ENCODE results near the gene DPEP1. TPM values are rescaled to one million over a fixed set of nuclear protein-coding genes. Genes with fewer than 3 reads are reported as not detected.

Gene DPEP1
- total RNA-seq, 3 donors from 2014 or later (not counting 1 experiment from before 2014, with no cell fraction given) = not detected

DNA sequence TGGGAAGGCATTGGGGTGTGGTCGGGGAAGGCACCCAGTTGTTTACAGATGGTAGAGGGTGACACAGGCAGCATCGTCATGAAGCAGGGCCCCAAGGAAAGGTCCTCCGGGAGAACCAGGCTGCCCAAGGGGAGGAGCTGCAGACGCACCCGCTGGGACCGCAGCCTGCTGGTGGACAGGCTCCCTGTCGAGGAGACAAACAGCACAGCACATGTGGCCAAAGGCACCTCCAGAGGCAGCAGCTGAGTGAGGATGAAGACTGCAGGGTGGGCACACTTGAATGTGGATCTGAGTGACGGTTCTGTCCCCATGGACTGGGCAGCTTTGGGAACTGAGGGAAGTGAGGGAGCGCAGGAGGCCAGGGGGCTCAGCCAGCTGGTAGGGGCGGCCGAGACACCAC lies 31.7 kb downstream of the DPEP1 start:
- H3K27ac ChIP-seq (ENCODE audit: low read length) = no peak overlapping the region
- H3K4me1 ChIP-seq (ENCODE audit: control insufficient read depth, insufficient read depth, low read length) = peaks cover 7% of the 10 kb centered on the region
- H3K36me3 ChIP-seq (ENCODE audit: control insufficient read depth, insufficient read depth, low read length) = peaks cover 40% of the 10 kb centered on the region
- no peaks in the 10 kb centered on the region for H3K9me3 ChIP-seq (ENCODE audit: control insufficient read depth, insufficient read depth, low read length)
- ATAC-seq = no peak
- Mint-ChIP-seq H3K27ac (peak overlapping the region in 1 of 2 donors; percentile 48), H3K4me1 (peaks cover 8% of the 10 kb centered on the region in 2 donors), H3K9me3 (no peaks in the 10 kb centered on the region), H3K27me3 (ENCODE audit: low read depth in 2 of 2) (no peaks in the 10 kb centered on the region), H3K36me3 (no peaks in the 10 kb centered on the region), H3K4me3 (no peak overlapping the region)
- H3K27me3 ChIP-seq (ENCODE audit: control insufficient read depth, insufficient read depth, low read length) = no peaks in the 10 kb centered on the region
- no peak for DNase-seq
- WGBS (ENCODE audit: insufficient coverage) = 94% methylated on average over 11 of the region's 11 CpGs
- no peak overlapping the region for H3K4me3 ChIP-seq (ENCODE audit: low read length)
- intact Hi-C loops (cut with micrococcal nuclease) = no loop called here
- TF ChIP-seq, protein P1, sequence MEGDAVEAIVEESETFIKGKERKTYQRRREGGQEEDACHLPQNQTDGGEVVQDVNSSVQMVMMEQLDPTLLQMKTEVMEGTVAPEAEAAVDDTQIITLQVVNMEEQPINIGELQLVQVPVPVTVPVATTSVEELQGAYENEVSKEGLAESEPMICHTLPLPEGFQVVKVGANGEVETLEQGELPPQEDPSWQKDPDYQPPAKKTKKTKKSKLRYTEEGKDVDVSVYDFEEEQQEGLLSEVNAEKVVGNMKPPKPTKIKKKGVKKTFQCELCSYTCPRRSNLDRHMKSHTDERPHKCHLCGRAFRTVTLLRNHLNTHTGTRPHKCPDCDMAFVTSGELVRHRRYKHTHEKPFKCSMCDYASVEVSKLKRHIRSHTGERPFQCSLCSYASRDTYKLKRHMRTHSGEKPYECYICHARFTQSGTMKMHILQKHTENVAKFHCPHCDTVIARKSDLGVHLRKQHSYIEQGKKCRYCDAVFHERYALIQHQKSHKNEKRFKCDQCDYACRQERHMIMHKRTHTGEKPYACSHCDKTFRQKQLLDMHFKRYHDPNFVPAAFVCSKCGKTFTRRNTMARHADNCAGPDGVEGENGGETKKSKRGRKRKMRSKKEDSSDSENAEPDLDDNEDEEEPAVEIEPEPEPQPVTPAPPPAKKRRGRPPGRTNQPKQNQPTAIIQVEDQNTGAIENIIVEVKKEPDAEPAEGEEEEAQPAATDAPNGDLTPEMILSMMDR (IDR thresholded peaks at IDR 0.05) = no peak

DNA sequence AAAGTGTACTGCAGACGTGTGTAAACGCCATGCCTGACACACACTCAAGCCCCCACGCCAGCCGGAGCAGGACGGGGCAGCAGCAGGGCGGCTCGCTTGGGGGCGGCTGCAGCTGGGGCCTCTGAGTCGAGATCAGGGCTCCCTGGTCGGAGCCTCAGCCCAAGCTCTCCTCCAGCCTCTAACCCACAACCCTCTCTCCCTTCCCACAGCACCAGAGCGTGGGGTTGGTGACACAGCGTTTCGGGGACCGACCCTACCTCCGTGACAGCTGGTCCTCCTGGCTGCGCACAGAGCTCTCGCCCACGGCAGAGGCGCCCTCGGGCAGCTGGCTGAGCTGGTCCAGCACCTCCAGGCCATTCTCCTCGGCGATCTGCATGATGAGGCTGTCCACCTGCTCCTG lies 32.8 kb downstream of the DPEP1 start:
- H3K27ac Mint-ChIP-seq = peak overlapping the region in 1 of 2 donors; percentile 48
- DNase-seq = no peak
- H3K4me1 ChIP-seq (ENCODE audit: control insufficient read depth, insufficient read depth, low read length) = peaks cover under 1% of the 10 kb centered on the region
- whole genome bisulfite sequencing (ENCODE audit: insufficient coverage) = 96% methylated on average over 22 of the region's 22 CpGs
- no peak overlapping the region for H3K27ac ChIP-seq (ENCODE audit: low read length)
- peaks cover 43% of the 10 kb centered on the region for H3K36me3 ChIP-seq (ENCODE audit: control insufficient read depth, insufficient read depth, low read length)
- intact Hi-C loops (cut with micrococcal nuclease) = no loop called here
- TF ChIP-seq, protein P1 (IDR thresholded peaks at IDR 0.05) = no peak
- no peaks in the 10 kb centered on the region for H3K27me3 ChIP-seq (ENCODE audit: control insufficient read depth, insufficient read depth, low read length)
- no peaks in the 10 kb centered on the region for H3K9me3 Mint-ChIP-seq
- ATAC-seq = no peak
- no peak overlapping the region for H3K4me3 ChIP-seq (ENCODE audit: low read length)
- H3K9me3 ChIP-seq (ENCODE audit: control insufficient read depth, insufficient read depth, low read length) = no peaks in the 10 kb centered on the region
- peaks cover 0 to under 1% of the 10 kb centered on the region in 2 donors for H3K4me1 Mint-ChIP-seq
- H3K27me3 Mint-ChIP-seq (ENCODE audit: low read depth in 2 of 2) = no peaks in the 10 kb centered on the region
- no peaks in the 10 kb centered on the region for H3K36me3 Mint-ChIP-seq
- no peak overlapping the region for H3K4me3 Mint-ChIP-seq

- intact Hi-C loops (cut with micrococcal nuclease) = no loop called here
- Histone ChIP-seq H3K36me3 (ENCODE audit: control insufficient read depth, insufficient read depth, low read length) (peaks cover 47% of the 10 kb centered on the region), H3K4me3 (ENCODE audit: low read length) (no peak overlapping the region), H3K27ac (ENCODE audit: low read length) (no peak overlapping the region), H3K4me1 (ENCODE audit: control insufficient read depth, insufficient read depth, low read length) (peaks cover 4% of the 10 kb centered on the region), H3K9me3 (ENCODE audit: control insufficient read depth, insufficient read depth, low read length) (no peaks in the 10 kb centered on the region), H3K27me3 (ENCODE audit: control insufficient read depth, insufficient read depth, low read length) (no peaks in the 10 kb centered on the region)
- no peak for ATAC-seq
- Mint-ChIP-seq H3K36me3 (no peaks in the 10 kb centered on the region), H3K27me3 (ENCODE audit: low read depth in 2 of 2) (no peaks in the 10 kb centered on the region), H3K27ac (no peak overlapping the region), H3K9me3 (no peaks in the 10 kb centered on the region), H3K4me3 (no peak overlapping the region), H3K4me1 (no peaks in the 10 kb centered on the region)
- WGBS (ENCODE audit: insufficient coverage) = 94% methylated on average over 12 of the region's 12 CpGs
- no peak for DNase-seq
- TF ChIP-seq, protein P1 (IDR thresholded peaks at IDR 0.05) = no peak
Measured at GRCh38 chr16:89646906-89647305, 33.5 kb downstream of the DPEP1 start.

- TF ChIP-seq, protein P1 (IDR thresholded peaks at IDR 0.05) = no peak
- Mint-ChIP-seq H3K9me3 (no peaks in the 10 kb centered on the region), H3K4me1 (peaks cover 15 to 19% of the 10 kb centered on the region in 2 donors), H3K27me3 (ENCODE audit: low read depth in 2 of 2) (no peaks in the 10 kb centered on the region), H3K36me3 (no peaks in the 10 kb centered on the region), H3K4me3 (no peak overlapping the region), H3K27ac (no peak overlapping the region)
- ATAC-seq (no peak), DNase-seq (no peak)
- WGBS (ENCODE audit: insufficient coverage) = 92% methylated on average over 15 of the region's 15 CpGs
- no peak overlapping the region for H3K27ac ChIP-seq (ENCODE audit: low read length)
- no peaks in the 10 kb centered on the region for H3K9me3 ChIP-seq (ENCODE audit: control insufficient read depth, insufficient read depth, low read length)
- H3K27me3 ChIP-seq (ENCODE audit: control insufficient read depth, insufficient read depth, low read length) = no peaks in the 10 kb centered on the region
- H3K4me3 ChIP-seq (ENCODE audit: low read length) = no peak overlapping the region
- intact Hi-C loops (cut with micrococcal nuclease) = loop anchor here (10.0 kb wide), 1 partner anchor 87 kb away; the partner anchor contains the start of gene RPL13
- H3K4me1 ChIP-seq (ENCODE audit: control insufficient read depth, insufficient read depth, low read length) = peaks cover 24% of the 10 kb centered on the region
- H3K36me3 ChIP-seq (ENCODE audit: control insufficient read depth, insufficient read depth, low read length) = peaks cover 30% of the 10 kb centered on the region
Measured at GRCh38 chr16:89651584-89651983, 38.1 kb downstream of the DPEP1 start.
